Tibial nerve (tissue), 4 donors: ENCODE data around the gene RTL3.

ENCODE experiments used
- EP300 ChIP-seq, 2 donors: sonication (generic); formaldehyde crosslinking; IDR thresholded peaks; one replicate each; pipeline ENCODE4 v1.6.1; 2017; ENCODE audit warnings: antibody characterized with exemption in 2 of 2, mild to moderate bottlenecking in 1 of 2
- TF ChIP-seq, protein P1 (sequence below), 5 experiments: fragments of 200-600 bp in 3 of 5; fragments of 450-650 bp in 2 of 5; sonication (generic) in 3 of 5; IDR thresholded peaks; one replicate each; pipeline ENCODE4 v1.5.1; 2016 to 2019; ENCODE audit warnings: antibody characterized with exemption in 5 of 5, mild to moderate bottlenecking in 3 of 5, moderate library complexity in 2 of 5

DNA sequence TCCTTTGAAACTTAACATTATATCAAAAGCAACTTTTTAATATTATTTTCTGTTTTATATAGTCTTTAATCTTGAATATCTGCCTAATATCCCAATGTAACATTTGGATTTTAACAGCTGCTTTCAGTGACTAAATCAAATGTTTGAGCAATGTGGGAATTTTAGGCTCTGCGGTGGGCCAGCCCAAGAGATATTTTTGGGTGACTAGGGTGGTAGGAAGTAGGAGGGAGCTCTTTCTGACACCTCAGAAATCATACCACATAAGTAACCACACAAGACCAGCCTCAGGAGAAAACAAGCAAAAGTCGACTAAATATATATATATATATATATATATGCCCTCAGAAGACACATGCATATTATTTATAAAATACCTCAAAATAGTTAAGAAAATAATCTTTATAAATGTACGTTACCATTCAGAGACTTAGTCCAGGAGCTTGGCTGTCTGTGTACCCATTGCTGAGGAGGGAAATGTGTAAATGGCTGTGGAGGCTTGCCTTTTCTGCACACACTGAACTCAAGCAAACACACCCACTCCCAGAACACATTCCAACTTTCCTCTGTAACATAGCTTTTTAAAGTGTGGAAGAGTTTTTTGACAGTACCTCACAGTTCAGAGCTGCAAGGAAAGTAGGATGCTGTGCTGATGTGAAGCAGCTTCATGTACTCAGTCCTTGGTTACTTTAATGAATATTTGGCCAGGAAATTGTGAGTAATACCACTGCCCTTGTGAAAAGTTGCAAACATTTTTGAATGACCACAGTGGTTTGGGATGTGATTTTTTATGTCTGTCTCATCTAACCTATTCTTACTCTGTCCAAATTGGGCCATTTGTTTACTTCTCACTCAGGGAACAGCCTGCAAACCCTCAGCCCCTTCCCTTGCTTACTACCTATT lies at the start of gene RTL3:
- TF ChIP-seq, protein P1, sequence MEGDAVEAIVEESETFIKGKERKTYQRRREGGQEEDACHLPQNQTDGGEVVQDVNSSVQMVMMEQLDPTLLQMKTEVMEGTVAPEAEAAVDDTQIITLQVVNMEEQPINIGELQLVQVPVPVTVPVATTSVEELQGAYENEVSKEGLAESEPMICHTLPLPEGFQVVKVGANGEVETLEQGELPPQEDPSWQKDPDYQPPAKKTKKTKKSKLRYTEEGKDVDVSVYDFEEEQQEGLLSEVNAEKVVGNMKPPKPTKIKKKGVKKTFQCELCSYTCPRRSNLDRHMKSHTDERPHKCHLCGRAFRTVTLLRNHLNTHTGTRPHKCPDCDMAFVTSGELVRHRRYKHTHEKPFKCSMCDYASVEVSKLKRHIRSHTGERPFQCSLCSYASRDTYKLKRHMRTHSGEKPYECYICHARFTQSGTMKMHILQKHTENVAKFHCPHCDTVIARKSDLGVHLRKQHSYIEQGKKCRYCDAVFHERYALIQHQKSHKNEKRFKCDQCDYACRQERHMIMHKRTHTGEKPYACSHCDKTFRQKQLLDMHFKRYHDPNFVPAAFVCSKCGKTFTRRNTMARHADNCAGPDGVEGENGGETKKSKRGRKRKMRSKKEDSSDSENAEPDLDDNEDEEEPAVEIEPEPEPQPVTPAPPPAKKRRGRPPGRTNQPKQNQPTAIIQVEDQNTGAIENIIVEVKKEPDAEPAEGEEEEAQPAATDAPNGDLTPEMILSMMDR (IDR thresholded peaks at IDR 0.05) = no peak
- TF ChIP-seq EP300 (IDR thresholded peaks at IDR 0.05) = no peak
